GM08714 (cell line): ENCODE results near the gene MAZ.

Experiments used
- H3K4me3 ChIP-seq: fragments of 200-500 bp; sonication (Bioruptor generic); 2 replicates; pipeline ENCODE4 v1.5.1; 2014; ENCODE audit warnings: mild to moderate bottlenecking, low read length, inconsistent platforms
- ZNF274 ChIP-seq: IDR thresholded peaks from 2 replicates; pipeline ENCODE4 v1.6.1; 2012; ENCODE audit warnings: mild to moderate bottlenecking, low read depth, low read length

MAZ gene

GRCh38 chr16:29858974-29859373, 52.6 kb downstream of the MAZ start:
- no peak for TF ChIP-seq ZNF274

GRCh38 chr16:29860218-29860617, 53.9 kb downstream of the MAZ start:
- TF ChIP-seq ZNF274 = no peak
- H3K4me3 ChIP-seq = no peak overlapping the region

More at GRCh38 chr16:29858974-29859373, 52.6 kb downstream of the MAZ start:
- no peak overlapping the region for H3K4me3 ChIP-seq
